Ovary (tissue), 9 donors: ENCODE results near the gene SORL1. TPM values are rescaled to one million over a fixed set of nuclear protein-coding genes. Genes with fewer than 3 reads are reported as not detected.

Experiments
- DNase-seq, 5 donors: peaks; one replicate each; pipeline ENCODE4 v3.0.0-alpha.2; 2019 to 2020
- H3K27ac ChIP-seq, 2 donors: fragments of 200-600 bp; one replicate each; pipeline versions ENCODE4 v1.5.1 to v1.8.0; 2019 to 2022
- H3K27me3 ChIP-seq: fragments of 200-600 bp; one replicate; pipeline ENCODE4 v1.8.0; 2022
- H3K36me3 ChIP-seq: fragments of 200-600 bp; sonication (generic); one replicate; pipeline ENCODE4 v1.5.1; 2019
- H3K4me1 ChIP-seq: one replicate; pipeline ENCODE4 v1.8.1; 2013; ENCODE audit warnings: mild to moderate bottlenecking, moderate library complexity; ENCODE audit not compliant: insufficient read depth
- H3K4me3 ChIP-seq: fragments of 200-600 bp; sonication (generic); one replicate; pipeline ENCODE4 v1.5.1; 2017
- H3K9me3 ChIP-seq, 2 donors: fragments of 200-600 bp in 1 of 2; sonication (generic) in 1 of 2; one replicate each; pipeline versions ENCODE4 v1.5.1 to v1.8.1; 2013 to 2019; ENCODE audit warnings: mild to moderate bottlenecking in 1 of 2, moderate library complexity in 1 of 2
- EP300 ChIP-seq: sonication (generic); formaldehyde crosslinking; IDR thresholded peaks from one replicate; pipeline ENCODE4 v1.6.1; 2017; ENCODE audit warnings: antibody characterized with exemption
- POLR2A ChIP-seq: fragments of 450-650 bp; IDR thresholded peaks from one replicate; pipeline ENCODE4 v1.6.1; 2017; ENCODE audit warnings: antibody characterized with exemption, mild to moderate bottlenecking, moderate library complexity
- WGBS, 3 donors: extraction: QIAGEN DNeasy Blood & Tissue Kit in 1 of 3; methylation state at CpG; one replicate each; pipeline versions ENCODE4 v1.1.5 to v1.1.7; 2013 to 2017; 5-methylcytosine and 5-hydroxymethylcytosine counted together
- intact Hi-C, 4 donors: fragments of 100-400 bp; cut with DNase I; formaldehyde crosslinking; loops; one replicate each; pipeline versions ENCODE4 v1.11.0 to v1.15.1; 2022 to 2023
- polyA plus RNA-seq, 2 donors: library from polyadenylated mRNA; stranded (reverse); fragments of 200-250 nt in 1 of 2; fragments of 350-450 nt in 1 of 2; fragmentation: Illumina TruSeq in 1 of 2; extraction: RNeasy Lipid Tissue Mini Kit (QIAGEN cat#74804) in 1 of 2; gene quantifications; one replicate each; pipeline ENCODE4 v1.2.3, GENCODE V29; 2013 to 2014
- total RNA-seq, 7 donors: library from RNA; depleted of rRNA in 2 of 7; stranded (reverse); fragments of >200 nt in 2 of 7; fragmentation: NEBNext Ultra II Directional in 3 of 7; extraction: Animal tissue kit (Norgen Biotek cat#: 25700) in 3 of 7; gene quantifications; one replicate each; pipeline versions ENCODE4 v1.1.0 to v1.2.4, GENCODE V29; 2016 to 2023
- TF ChIP-seq, protein P1 (sequence below), 3 donors: fragments of 450-650 bp in 2 of 3; fragments of 200-600 bp in 1 of 3; IDR thresholded peaks; one replicate each; pipeline versions ENCODE4 v1.5.1 to v1.8.0; 2016 to 2022; ENCODE audit warnings: antibody characterized with exemption in 3 of 3, mild to moderate bottlenecking in 1 of 3
- donor health status: DM: no; HTN: no; CAD: no; lungs with moderate emphysema.
- donor health status: DM: no; HTN: no; CAD: no.
- donor health status: Bipolar disorder and iron deficiency.
- donor health status: DM: yes; HTN: yes; CAD: no.
- donor health status: DM: no; HTN: no; CAD: no.
- donor health status: DM: yes; HTN: yes; CAD: no.

SORL1 gene
- total and polyA plus RNA-seq, 9 donors: 2.9 to 64.5 (median 23.4) TPM

DNA sequence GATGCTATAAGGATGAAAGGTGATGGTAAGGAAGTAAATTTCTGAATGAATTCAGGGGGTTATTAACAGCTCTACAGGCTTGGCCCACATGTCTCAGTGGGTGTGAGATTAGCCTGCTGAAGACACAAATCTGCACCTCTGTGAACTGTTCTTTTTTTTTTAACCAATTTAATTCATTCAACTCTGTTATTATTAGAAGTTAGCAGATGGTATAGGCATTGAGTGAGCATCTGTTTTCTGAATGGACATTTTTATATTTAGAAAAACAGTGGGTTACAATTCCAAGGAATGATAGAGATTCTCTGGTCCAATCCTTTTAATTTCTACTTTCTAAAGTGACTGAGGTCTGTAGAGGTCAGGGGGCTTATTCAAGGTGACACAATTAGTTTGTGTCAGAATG, 122.7 kb downstream of the SORL1 start:
- intact Hi-C loops: no loop called here
- TF ChIP-seq POLR2A (no peak), EP300 (no peak)

GRCh38 chr11:121575250-121575962, 123.3 kb downstream of the SORL1 start:
- DNase-seq: peak; percentile 80 to 93 (median 90)
- intact Hi-C loops: no loop called here

More for the DNA sequence above, 122.7 kb downstream of the SORL1 start:
- H3K4me1 ChIP-seq: peaks cover 2% of the 10 kb centered on the region
- no peaks in the 10 kb centered on the region for H3K36me3 ChIP-seq
- H3K27me3 ChIP-seq: no peaks in the 10 kb centered on the region
- H3K9me3 ChIP-seq: no peaks in the 10 kb centered on the region
- no peak overlapping the region for H3K27ac ChIP-seq
- no peak overlapping the region for H3K4me3 ChIP-seq
- DNase-seq: no peak

GRCh38 chr11:121575963-121576290, 123.8 kb downstream of the SORL1 start:
- H3K27ac ChIP-seq: peak overlapping the region in 1 of 2 donors; percentile 39
- H3K27me3 ChIP-seq: no peaks in the 10 kb centered on the region
- H3K4me3 ChIP-seq: no peak overlapping the region
- H3K36me3 ChIP-seq: no peaks in the 10 kb centered on the region
- no peak for TF ChIP-seq POLR2A
- no peak for TF ChIP-seq EP300
- TF ChIP-seq, protein P1, sequence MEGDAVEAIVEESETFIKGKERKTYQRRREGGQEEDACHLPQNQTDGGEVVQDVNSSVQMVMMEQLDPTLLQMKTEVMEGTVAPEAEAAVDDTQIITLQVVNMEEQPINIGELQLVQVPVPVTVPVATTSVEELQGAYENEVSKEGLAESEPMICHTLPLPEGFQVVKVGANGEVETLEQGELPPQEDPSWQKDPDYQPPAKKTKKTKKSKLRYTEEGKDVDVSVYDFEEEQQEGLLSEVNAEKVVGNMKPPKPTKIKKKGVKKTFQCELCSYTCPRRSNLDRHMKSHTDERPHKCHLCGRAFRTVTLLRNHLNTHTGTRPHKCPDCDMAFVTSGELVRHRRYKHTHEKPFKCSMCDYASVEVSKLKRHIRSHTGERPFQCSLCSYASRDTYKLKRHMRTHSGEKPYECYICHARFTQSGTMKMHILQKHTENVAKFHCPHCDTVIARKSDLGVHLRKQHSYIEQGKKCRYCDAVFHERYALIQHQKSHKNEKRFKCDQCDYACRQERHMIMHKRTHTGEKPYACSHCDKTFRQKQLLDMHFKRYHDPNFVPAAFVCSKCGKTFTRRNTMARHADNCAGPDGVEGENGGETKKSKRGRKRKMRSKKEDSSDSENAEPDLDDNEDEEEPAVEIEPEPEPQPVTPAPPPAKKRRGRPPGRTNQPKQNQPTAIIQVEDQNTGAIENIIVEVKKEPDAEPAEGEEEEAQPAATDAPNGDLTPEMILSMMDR (IDR thresholded peaks at IDR 0.05): no peak
- DNase-seq: no peak
- intact Hi-C loops: no loop called here
- H3K4me1 ChIP-seq: peaks cover 2% of the 10 kb centered on the region
- 88 to 92% (median 89%) methylated on average over 5 of the region's 5 CpGs for whole genome bisulfite sequencing, 3 donors
- H3K9me3 ChIP-seq: no peaks in the 10 kb centered on the region

More at GRCh38 chr11:121575250-121575962, 123.3 kb downstream of the SORL1 start:
- WGBS, 3 donors: 36 to 49% (median 41%) methylated on average over 10 of the region's 10 CpGs
- Histone ChIP-seq H3K4me1 (peaks cover 2% of the 10 kb centered on the region), H3K4me3 (no peak overlapping the region), H3K27ac (peak overlapping the region in 1 of 2 donors; percentile 24), H3K9me3 (no peaks in the 10 kb centered on the region), H3K27me3 (no peaks in the 10 kb centered on the region), H3K36me3 (no peaks in the 10 kb centered on the region)
- peak; percentile 42 for TF ChIP-seq EP300
- TF ChIP-seq, protein P1 (IDR thresholded peaks at IDR 0.05): no peak

DNA sequence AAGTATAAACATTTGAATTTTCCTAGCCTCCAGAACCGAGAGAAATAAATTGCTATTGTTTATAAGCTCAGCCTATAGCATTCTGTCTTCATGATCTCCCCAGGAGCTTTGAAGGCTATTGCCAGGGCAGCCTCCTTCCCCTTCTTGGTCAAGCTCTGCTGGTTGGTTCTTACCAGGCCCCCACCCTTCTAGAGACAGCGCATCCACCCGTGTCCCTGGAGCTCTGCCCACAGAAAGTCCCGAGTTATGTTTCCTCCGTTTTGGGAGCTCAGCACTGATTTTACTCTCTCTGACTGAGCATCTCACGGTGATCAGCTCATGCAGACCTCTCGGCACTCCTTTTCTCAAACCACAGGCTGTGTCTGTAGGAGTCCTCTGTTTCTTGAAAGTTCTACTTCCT, 124.4 kb downstream of the SORL1 start:
- TF ChIP-seq EP300: no peak
- TF ChIP-seq, protein P1 (IDR thresholded peaks at IDR 0.05): no peak
- TF ChIP-seq POLR2A: no peak
- H3K27me3 ChIP-seq: no peaks in the 10 kb centered on the region
- intact Hi-C loops: no loop called here
- peaks cover 2% of the 10 kb centered on the region for H3K4me1 ChIP-seq
- peak in 2 of 5 donors; percentile 45 to 55 for DNase-seq
- H3K27ac ChIP-seq: peak overlapping the region in 1 of 2 donors; percentile 39
- H3K4me3 ChIP-seq: no peak overlapping the region
- 63 to 79% (median 73%) methylated on average over 7 of the region's 7 CpGs for WGBS, 3 donors
- H3K9me3 ChIP-seq: no peaks in the 10 kb centered on the region
- no peaks in the 10 kb centered on the region for H3K36me3 ChIP-seq

DNA sequence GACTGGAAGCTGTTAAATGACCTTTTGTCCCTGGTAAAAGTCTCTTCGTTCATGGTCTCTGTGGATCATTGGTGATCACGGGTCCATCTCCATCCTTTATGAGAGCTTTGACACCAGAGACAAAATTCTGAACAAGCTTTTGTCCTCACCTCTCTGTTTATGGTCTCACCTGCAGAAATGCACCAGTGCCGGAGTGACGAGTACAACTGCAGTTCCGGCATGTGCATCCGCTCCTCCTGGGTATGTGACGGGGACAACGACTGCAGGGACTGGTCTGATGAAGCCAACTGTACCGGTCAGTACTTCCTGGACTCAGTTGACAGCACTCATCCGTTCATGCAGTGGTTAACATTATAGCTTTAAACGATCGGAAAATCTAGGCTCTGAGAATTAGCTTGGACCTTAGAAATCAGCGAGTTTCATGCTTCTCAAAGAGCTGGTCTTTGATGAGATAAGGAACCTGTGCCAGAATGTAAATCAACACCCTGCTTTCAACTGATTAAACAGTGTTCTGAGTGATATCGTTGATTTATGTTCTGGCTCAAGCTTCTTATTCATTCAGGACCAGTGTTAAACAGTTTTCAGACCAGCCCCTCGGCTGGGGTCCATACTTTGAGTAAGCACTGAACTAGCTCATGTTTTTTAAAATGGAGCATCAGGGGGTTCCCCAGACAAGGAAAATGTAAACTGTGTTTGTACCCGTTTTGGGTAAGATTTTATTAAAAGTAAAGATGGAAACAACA, 125.2 kb downstream of the SORL1 start:
- WGBS, 3 donors: 79 to 80% (median 80%) methylated on average over 16 of the region's 16 CpGs
- H3K27me3 ChIP-seq: no peaks in the 10 kb centered on the region
- no peak overlapping the region for H3K27ac ChIP-seq
- no peaks in the 10 kb centered on the region for H3K36me3 ChIP-seq
- H3K4me3 ChIP-seq: no peak overlapping the region
- intact Hi-C loops: no loop called here
- peaks cover 5% of the 10 kb centered on the region for H3K4me1 ChIP-seq
- no peak for DNase-seq
- TF ChIP-seq POLR2A (no peak), EP300 (no peak)
- TF ChIP-seq, protein P1 (IDR thresholded peaks at IDR 0.05): no peak
- H3K9me3 ChIP-seq: no peaks in the 10 kb centered on the region
